Ovary (tissue), 9 donors: ENCODE data around the gene BEAN1. TPM values are rescaled to one million over a fixed set of nuclear protein-coding genes. Genes with fewer than 3 reads are reported as not detected.

Experiments used
- DNase-seq, 5 donors: peaks; one replicate each; pipeline ENCODE4 v3.0.0-alpha.2; 2019 to 2020
- H3K27ac ChIP-seq, 2 donors: fragments of 200-600 bp; one replicate each; pipeline versions ENCODE4 v1.5.1 to v1.8.0; 2019 to 2022
- H3K27me3 ChIP-seq: fragments of 200-600 bp; one replicate; pipeline ENCODE4 v1.8.0; 2022
- H3K36me3 ChIP-seq: fragments of 200-600 bp; sonication (generic); one replicate; pipeline ENCODE4 v1.5.1; 2019
- H3K4me1 ChIP-seq: one replicate; pipeline ENCODE4 v1.8.1; 2013; ENCODE audit warnings: mild to moderate bottlenecking, moderate library complexity; ENCODE audit not compliant: insufficient read depth
- H3K4me3 ChIP-seq: fragments of 200-600 bp; sonication (generic); one replicate; pipeline ENCODE4 v1.5.1; 2017
- H3K9me3 ChIP-seq, 2 donors: fragments of 200-600 bp in 1 of 2; sonication (generic) in 1 of 2; one replicate each; pipeline versions ENCODE4 v1.5.1 to v1.8.1; 2013 to 2019; ENCODE audit warnings: mild to moderate bottlenecking in 1 of 2, moderate library complexity in 1 of 2
- EP300 ChIP-seq: sonication (generic); formaldehyde crosslinking; IDR thresholded peaks from one replicate; pipeline ENCODE4 v1.6.1; 2017; ENCODE audit warnings: antibody characterized with exemption
- POLR2A ChIP-seq: fragments of 450-650 bp; IDR thresholded peaks from one replicate; pipeline ENCODE4 v1.6.1; 2017; ENCODE audit warnings: antibody characterized with exemption, mild to moderate bottlenecking, moderate library complexity
- WGBS, 3 donors: extraction: QIAGEN DNeasy Blood & Tissue Kit in 1 of 3; methylation state at CpG; one replicate each; pipeline versions ENCODE4 v1.1.5 to v1.1.7; 2013 to 2017; 5-methylcytosine and 5-hydroxymethylcytosine counted together
- intact Hi-C, 4 donors: fragments of 100-400 bp; cut with DNase I; formaldehyde crosslinking; loops; one replicate each; pipeline versions ENCODE4 v1.11.0 to v1.15.1; 2022 to 2023
- polyA plus RNA-seq, 2 donors: library from polyadenylated mRNA; stranded (reverse); fragments of 200-250 nt in 1 of 2; fragments of 350-450 nt in 1 of 2; fragmentation: Illumina TruSeq in 1 of 2; extraction: RNeasy Lipid Tissue Mini Kit (QIAGEN cat#74804) in 1 of 2; gene quantifications; one replicate each; pipeline ENCODE4 v1.2.3, GENCODE V29; 2013 to 2014
- total RNA-seq, 7 donors: library from RNA; depleted of rRNA in 2 of 7; stranded (reverse); fragments of >200 nt in 2 of 7; fragmentation: NEBNext Ultra II Directional in 3 of 7; extraction: Animal tissue kit (Norgen Biotek cat#: 25700) in 3 of 7; gene quantifications; one replicate each; pipeline versions ENCODE4 v1.1.0 to v1.2.4, GENCODE V29; 2016 to 2023
- TF ChIP-seq, protein P1 (sequence below), 3 donors: fragments of 450-650 bp in 2 of 3; fragments of 200-600 bp in 1 of 3; IDR thresholded peaks; one replicate each; pipeline versions ENCODE4 v1.5.1 to v1.8.0; 2016 to 2022; ENCODE audit warnings: antibody characterized with exemption in 3 of 3, mild to moderate bottlenecking in 1 of 3
- donor health status: DM: no; HTN: no; CAD: no; lungs with moderate emphysema.
- donor health status: DM: no; HTN: no; CAD: no.
- donor health status: Bipolar disorder and iron deficiency.
- donor health status: DM: yes; HTN: yes; CAD: no.
- donor health status: DM: no; HTN: no; CAD: no.
- donor health status: DM: yes; HTN: yes; CAD: no.

Gene BEAN1
- total and polyA plus RNA-seq, 9 donors: 0.15 to 2.2 (median 0.61) TPM; not detected in 1

DNA sequence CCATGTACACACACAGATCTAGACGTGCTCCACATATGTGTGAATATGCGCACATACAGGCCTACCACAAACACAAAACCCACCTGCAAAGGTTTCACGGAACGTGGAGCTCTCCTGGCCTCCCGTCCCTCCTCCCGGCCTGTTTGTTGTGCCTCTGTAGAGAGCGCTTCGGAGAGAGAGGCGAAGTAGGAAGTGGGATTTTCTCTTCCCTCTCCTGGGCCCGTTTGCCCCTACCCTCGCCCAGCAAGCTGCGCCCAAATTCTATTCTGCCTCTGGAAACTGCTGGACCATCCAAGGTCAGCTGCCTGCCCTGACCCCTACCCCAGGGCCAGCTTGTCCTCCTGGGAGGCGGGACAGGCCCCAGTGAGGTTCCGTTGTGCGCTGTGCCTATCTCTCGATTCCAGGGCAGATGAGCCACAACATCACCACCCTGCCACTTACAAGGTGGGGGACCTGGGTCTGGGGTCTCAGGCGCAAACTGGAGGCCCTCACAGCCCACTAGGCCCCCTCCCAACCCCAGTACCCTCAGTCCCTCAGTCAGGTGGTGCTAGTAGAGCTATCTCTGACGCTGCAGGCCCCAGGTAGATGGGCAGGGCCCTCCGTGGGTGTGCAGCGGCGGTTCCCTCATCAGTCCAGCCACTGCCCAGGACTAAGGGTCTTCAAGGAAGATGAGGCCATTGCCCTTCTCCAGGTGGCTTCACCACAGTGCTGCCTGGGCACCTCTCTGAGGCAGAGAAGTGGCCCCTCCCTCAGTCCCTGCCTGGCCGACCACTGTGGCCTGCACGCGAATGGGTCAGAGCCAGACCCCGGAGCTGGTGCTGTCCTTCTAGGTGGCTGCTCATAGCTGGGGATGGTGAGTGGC is 54.2 kb downstream of the BEAN1 start:
- TF ChIP-seq POLR2A (no peak), EP300 (no peak)
- TF ChIP-seq, protein P1, sequence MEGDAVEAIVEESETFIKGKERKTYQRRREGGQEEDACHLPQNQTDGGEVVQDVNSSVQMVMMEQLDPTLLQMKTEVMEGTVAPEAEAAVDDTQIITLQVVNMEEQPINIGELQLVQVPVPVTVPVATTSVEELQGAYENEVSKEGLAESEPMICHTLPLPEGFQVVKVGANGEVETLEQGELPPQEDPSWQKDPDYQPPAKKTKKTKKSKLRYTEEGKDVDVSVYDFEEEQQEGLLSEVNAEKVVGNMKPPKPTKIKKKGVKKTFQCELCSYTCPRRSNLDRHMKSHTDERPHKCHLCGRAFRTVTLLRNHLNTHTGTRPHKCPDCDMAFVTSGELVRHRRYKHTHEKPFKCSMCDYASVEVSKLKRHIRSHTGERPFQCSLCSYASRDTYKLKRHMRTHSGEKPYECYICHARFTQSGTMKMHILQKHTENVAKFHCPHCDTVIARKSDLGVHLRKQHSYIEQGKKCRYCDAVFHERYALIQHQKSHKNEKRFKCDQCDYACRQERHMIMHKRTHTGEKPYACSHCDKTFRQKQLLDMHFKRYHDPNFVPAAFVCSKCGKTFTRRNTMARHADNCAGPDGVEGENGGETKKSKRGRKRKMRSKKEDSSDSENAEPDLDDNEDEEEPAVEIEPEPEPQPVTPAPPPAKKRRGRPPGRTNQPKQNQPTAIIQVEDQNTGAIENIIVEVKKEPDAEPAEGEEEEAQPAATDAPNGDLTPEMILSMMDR (IDR thresholded peaks at IDR 0.05): no peak
- Histone ChIP-seq H3K4me3 (no peak overlapping the region), H3K27me3 (no peaks in the 10 kb centered on the region), H3K9me3 (no peaks in the 10 kb centered on the region), H3K27ac (no peak overlapping the region), H3K36me3 (no peaks in the 10 kb centered on the region), H3K4me1 (peaks cover 3% of the 10 kb centered on the region)
- intact Hi-C loops: loop anchor here (5.0 to 10.0 kb wide), 3 partner anchors 73 to 77 kb away; partner anchors contain the start of genes CKLF (in 1 of the 4) and TK2 (in 1 of the 4)
- 88 to 91% (median 90%) methylated on average over 25 of the region's 25 CpGs for WGBS, 3 donors
- peak in 2 of 5 donors; percentile 11 to 28 for DNase-seq

- no peak overlapping the region for H3K4me3 ChIP-seq
- 53 to 68% (median 56%) methylated on average over 7 of the region's 7 CpGs for WGBS, 3 donors
- peaks cover 3% of the 10 kb centered on the region for H3K4me1 ChIP-seq
- no peaks in the 10 kb centered on the region for H3K36me3 ChIP-seq
- intact Hi-C loops: loop anchor here (5.0 to 10.0 kb wide), 3 partner anchors 73 to 77 kb away; partner anchors contain the start of genes CKLF (in 1 of the 4) and TK2 (in 1 of the 4)
- no peaks in the 10 kb centered on the region for H3K27me3 ChIP-seq
- peak in 2 of 5 donors; percentile 6 to 20 for DNase-seq
- TF ChIP-seq POLR2A: no peak
- TF ChIP-seq, protein P1 (IDR thresholded peaks at IDR 0.05): no peak
- TF ChIP-seq EP300: no peak
- no peak overlapping the region for H3K27ac ChIP-seq
- no peaks in the 10 kb centered on the region for H3K9me3 ChIP-seq
Measured at GRCh38 chr16:66481943-66482390, 54.9 kb downstream of the BEAN1 start.

- no peaks in the 10 kb centered on the region for H3K27me3 ChIP-seq
- 39 to 43% (median 39%) methylated on average over 14 of the region's 14 CpGs for WGBS, 3 donors
- no peaks in the 10 kb centered on the region for H3K9me3 ChIP-seq
- H3K4me1 ChIP-seq: no peaks in the 10 kb centered on the region
- no peaks in the 10 kb centered on the region for H3K36me3 ChIP-seq
- DNase-seq: peak; percentile 67 to 85 (median 79)
- no peak for TF ChIP-seq POLR2A
- TF ChIP-seq, protein P1 (IDR thresholded peaks at IDR 0.05): peak; percentile 72 to 86 (median 85)
- H3K4me3 ChIP-seq: no peak overlapping the region
- intact Hi-C loops: loop anchor here (5.0 to 10.0 kb wide), 3 partner anchors 71 to 79 kb away; partner anchors contain the start of genes CKLF (in 1 of the 4) and TK2 (in 1 of the 4)
- no peak overlapping the region for H3K27ac ChIP-seq
Measured at GRCh38 chr16:66483689-66484452, 56.8 kb downstream of the BEAN1 start.
